IMR-90 (cell line): ENCODE measurements around the gene RALGAPB.

Experiments used
- CEBPB ChIP-seq: IDR thresholded peaks from 2 replicates; pipeline ENCODE4 v1.6.1; 2012; ENCODE audit warnings: low read depth, low read length, improper control_type of control experiment
- MAZ ChIP-seq: IDR thresholded peaks from 2 replicates; pipeline ENCODE4 v1.6.1; 2012; ENCODE audit warnings: low read depth, mild to moderate bottlenecking, low read length, improper control_type of control experiment, moderate library complexity, borderline replicate concordance
- NFE2L2 ChIP-seq: fragments of 150-350 bp; IDR thresholded peaks from 2 replicates; pipeline ENCODE4 v1.6.1; 2016; ENCODE audit warnings: low read depth, mild to moderate bottlenecking, low read length
- TF ChIP-seq, protein P1 (sequence below): conservative IDR thresholded peaks from 2 replicates; pipeline ENCODE4 v1.5.1; 2012; ENCODE audit warnings: mild to moderate bottlenecking, low read depth, low read length, improper control_type of control experiment

DNA sequence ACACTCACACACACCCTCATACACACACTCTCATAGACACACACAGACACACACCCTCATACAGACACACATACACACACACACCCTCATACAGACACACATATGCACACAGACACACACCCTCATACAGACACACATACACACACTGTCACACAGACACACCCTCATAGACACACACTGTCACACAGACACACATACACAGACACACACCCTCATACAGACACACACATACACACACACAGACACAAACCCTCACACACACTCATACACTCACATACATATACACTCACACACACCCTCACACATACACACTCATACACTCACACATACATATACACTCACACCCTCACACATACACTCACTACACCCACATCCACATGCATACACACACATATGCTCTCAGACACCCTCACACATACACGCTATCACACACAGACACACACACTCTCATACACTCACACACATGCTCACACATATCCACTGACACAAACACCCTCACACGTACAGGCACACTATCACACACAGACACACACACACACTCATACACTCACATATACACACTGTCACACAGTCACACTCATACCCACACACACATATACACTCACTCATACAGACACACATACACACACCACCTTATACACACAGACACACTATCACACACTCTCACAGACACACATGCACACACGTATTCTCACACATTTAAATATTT is 117.5 kb downstream of the RALGAPB start:
- TF ChIP-seq, protein P1, sequence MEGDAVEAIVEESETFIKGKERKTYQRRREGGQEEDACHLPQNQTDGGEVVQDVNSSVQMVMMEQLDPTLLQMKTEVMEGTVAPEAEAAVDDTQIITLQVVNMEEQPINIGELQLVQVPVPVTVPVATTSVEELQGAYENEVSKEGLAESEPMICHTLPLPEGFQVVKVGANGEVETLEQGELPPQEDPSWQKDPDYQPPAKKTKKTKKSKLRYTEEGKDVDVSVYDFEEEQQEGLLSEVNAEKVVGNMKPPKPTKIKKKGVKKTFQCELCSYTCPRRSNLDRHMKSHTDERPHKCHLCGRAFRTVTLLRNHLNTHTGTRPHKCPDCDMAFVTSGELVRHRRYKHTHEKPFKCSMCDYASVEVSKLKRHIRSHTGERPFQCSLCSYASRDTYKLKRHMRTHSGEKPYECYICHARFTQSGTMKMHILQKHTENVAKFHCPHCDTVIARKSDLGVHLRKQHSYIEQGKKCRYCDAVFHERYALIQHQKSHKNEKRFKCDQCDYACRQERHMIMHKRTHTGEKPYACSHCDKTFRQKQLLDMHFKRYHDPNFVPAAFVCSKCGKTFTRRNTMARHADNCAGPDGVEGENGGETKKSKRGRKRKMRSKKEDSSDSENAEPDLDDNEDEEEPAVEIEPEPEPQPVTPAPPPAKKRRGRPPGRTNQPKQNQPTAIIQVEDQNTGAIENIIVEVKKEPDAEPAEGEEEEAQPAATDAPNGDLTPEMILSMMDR = no peak
- TF ChIP-seq NFE2L2 (no peak), CEBPB (no peak), MAZ (no peak)
